ENCODE measurements around the gene RNF182.
"Not testable (repeated sequence)": the region's sequence is repeated elsewhere in the genome, so short reads cannot be mapped to it uniquely, and the experiment has no call there.

Gene RNF182

DNA sequence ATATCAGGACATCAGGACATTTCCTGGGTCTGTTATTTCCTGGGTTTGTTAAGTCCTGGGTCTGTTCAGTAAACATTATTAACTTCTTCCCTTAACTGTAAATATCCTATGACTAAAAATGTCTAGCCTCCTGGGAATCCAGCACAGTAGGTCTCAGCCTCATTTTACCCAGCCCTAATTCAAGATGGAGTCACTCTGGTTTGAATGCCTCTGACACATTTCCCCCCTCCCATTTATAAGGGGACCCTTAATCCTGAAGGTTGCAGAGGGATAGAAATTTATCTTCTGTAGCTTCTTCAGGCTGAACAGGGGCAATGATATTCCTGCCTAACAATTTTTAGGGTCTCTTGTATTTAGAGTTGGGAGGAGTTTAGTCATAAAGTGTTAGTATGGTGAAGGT is 21.8 kb downstream of the RNF182 start:
- in situ Hi-C loops (cut with HindIII; ENCODE audit: low sequenced_read_pairs) = no loop called here
- TF ChIP-seq, protein P1, sequence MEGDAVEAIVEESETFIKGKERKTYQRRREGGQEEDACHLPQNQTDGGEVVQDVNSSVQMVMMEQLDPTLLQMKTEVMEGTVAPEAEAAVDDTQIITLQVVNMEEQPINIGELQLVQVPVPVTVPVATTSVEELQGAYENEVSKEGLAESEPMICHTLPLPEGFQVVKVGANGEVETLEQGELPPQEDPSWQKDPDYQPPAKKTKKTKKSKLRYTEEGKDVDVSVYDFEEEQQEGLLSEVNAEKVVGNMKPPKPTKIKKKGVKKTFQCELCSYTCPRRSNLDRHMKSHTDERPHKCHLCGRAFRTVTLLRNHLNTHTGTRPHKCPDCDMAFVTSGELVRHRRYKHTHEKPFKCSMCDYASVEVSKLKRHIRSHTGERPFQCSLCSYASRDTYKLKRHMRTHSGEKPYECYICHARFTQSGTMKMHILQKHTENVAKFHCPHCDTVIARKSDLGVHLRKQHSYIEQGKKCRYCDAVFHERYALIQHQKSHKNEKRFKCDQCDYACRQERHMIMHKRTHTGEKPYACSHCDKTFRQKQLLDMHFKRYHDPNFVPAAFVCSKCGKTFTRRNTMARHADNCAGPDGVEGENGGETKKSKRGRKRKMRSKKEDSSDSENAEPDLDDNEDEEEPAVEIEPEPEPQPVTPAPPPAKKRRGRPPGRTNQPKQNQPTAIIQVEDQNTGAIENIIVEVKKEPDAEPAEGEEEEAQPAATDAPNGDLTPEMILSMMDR (IDR thresholded peaks at IDR 0.05; ENCODE audit: low read depth, low read length, missing control alignments) = no peak
- no peak overlapping the region for H3K4me3 ChIP-seq (ENCODE audit: low read depth, low read length)
- no peak for DNase-seq (ENCODE audit: low read depth)

DNA sequence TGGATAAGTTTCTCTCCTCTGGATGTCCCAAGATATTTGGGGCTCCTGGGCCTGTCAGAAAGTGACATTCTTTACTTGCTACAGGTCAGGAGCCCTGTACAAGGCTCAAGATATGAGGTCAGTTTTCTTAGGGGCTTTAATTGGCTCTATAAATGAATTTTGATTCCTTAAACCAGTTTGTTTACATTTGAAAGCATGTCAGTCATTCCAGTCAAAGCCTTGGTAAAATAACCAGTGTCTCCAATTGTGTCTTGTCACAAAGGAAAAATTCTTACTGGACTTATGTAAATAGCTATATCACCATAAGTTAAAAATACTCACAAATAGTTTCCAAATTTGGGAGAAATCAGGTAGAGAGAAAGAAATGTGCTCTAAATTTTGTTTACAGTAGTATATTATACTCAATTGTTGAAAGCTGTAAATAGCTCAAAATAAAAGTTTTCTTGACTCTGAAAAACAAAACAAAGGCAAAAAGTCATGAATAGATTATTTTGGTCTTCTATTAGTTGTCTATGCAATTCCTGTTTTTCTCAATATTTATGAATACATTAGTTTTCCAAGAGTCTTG is 22.9 kb downstream of the RNF182 start:
- TF ChIP-seq, protein P1 (IDR thresholded peaks at IDR 0.05; ENCODE audit: low read depth, low read length, missing control alignments) = no peak
- no peak overlapping the region for H3K4me3 ChIP-seq (ENCODE audit: low read depth, low read length)
- DNase-seq (ENCODE audit: low read depth) = no peak
- in situ Hi-C loops (cut with HindIII; ENCODE audit: low sequenced_read_pairs) = no loop called here

DNA sequence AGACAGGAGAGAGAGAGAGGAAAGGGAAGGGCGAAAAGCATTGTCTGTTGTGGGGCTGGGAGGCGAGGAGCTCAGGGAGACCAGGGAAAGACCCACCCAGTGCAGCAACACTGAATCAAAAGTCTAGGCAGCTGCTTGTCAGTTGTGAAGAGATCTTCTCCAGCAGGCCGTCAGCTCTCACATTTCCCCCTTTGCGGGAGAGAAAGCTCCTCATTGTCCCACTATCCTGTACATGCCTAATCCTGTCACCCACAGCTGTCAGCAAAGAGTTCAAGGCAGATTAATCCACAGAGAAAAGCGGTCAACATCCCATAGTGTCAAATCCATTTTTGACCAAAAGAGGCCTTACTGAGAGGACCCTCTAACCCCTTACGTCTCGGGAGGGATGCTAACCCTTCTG is 27.3 kb downstream of the RNF182 start:
- DNase-seq (ENCODE audit: low read depth) = no peak
- no peak overlapping the region for H3K4me3 ChIP-seq (ENCODE audit: low read depth, low read length)
- in situ Hi-C loops (cut with HindIII; ENCODE audit: low sequenced_read_pairs) = no loop called here
- TF ChIP-seq, protein P1 (IDR thresholded peaks at IDR 0.05; ENCODE audit: low read depth, low read length, missing control alignments) = no peak

DNA sequence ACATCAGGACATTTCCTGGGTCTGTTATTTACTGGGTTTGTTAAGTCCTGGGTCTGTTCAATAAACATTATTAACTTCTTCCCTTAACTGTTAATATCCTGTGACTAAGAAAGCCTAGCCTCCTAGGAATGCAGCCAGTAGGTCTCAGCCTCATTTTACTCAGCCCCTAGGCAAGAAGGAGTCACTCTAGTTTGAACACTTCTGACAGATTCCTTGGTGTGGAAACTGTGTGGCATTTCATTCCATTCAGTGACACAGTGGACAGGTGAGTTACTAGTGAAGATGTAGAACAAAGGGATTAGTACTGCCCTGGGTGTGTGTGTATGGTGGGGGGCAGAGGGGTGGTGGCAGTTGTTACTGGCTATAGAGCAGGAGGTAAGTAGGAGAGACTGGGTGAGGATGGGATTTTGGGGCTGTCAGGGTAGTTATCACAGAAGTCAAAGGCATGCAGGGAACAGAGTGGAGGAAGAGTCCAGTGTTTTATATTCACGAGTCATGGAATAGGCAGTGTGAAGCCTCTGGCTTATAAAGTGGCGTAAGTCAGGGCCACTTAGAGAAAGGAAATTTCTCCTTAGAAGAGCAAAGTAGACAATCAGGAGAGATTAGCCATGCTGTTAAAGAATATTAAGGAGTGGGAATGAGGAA is 28.4 kb downstream of the RNF182 start:
- H3K4me3 ChIP-seq (ENCODE audit: low read depth, low read length) = no peak overlapping the region
- in situ Hi-C loops (cut with HindIII; ENCODE audit: low sequenced_read_pairs) = no loop called here
- TF ChIP-seq, protein P1 (IDR thresholded peaks at IDR 0.05; ENCODE audit: low read depth, low read length, missing control alignments) = no peak
- DNase-seq (ENCODE audit: low read depth) = no peak

DNA sequence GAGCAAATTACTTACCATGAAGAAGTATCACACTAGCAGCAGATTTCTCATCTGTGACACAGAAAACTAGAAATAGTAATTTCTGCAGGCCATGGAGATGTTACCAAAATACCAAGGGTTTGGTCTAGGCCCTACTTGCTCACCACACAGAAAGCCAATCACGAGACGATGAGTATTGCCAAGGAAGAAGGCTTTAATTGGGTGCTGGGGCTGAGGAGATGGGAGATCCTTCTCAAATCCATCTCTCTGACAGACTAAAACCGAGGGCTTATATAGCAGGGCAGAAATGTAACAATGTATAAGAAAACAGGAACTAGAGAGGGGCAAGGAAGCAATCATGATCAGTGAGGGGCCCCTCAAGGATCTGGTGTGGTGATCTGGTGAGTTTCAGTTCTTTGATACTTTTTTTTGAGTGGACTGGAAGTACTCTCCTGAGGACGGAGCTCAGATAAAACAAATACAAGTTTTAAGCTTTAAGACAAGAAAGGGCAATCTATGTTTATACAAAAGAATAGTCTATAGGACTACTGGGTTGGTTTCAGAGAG is 40.9 kb downstream of the RNF182 start:
- no peak for DNase-seq (ENCODE audit: low read depth)
- TF ChIP-seq, protein P1 (IDR thresholded peaks at IDR 0.05; ENCODE audit: low read depth, low read length, missing control alignments) = no peak
- no peak overlapping the region for H3K4me3 ChIP-seq (ENCODE audit: low read depth, low read length)
- in situ Hi-C loops (cut with HindIII; ENCODE audit: low sequenced_read_pairs) = no loop called here

DNA sequence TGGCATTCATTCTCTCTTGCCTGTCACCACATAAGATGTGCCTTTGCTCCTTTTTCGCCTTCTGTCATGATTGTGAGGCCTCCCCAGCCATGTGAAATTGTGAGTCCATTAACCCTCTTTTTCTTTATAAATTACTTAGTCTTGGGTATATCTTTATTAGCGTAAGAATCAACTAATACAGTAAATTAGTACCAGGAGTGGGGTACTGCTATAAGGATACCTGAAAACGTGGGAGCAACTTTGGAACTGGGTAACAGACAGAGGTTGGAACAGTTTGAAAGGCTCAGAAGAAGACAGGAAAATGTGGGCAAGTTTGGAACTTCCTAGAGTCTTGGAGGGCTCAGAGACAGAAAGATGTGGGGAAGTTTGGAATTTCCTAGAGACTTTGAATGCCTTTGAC is 46.6 kb downstream of the RNF182 start:
- in situ Hi-C loops (cut with HindIII; ENCODE audit: low sequenced_read_pairs) = no loop called here
- DNase-seq (ENCODE audit: low read depth) = no peak
- TF ChIP-seq, protein P1 (IDR thresholded peaks at IDR 0.05; ENCODE audit: low read depth, low read length, missing control alignments) = no peak
- no peak overlapping the region for H3K4me3 ChIP-seq (ENCODE audit: low read depth, low read length)

DNA sequence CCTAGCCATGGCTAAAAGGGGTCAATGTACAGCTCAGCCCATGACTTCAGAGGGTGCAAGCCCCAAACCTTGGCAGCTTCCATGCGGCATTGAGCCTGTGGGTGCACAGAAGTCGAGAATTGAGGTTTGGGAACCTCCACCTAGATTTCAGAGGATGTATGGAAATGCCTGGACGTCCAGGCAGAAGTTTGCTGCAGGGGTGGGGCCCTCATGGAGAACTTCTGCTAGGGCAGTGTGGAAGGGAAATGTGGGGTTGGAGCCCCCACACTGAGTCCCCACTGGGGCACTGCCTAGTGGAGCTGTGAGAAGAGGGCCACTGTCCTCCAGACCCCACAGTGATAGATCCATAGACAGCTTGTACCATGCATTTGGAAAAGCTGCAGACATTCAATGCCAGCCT is 47.9 kb downstream of the RNF182 start:
- in situ Hi-C loops (cut with HindIII; ENCODE audit: low sequenced_read_pairs); DNase-seq (ENCODE audit: low read depth); H3K4me3 ChIP-seq (ENCODE audit: low read depth, low read length): not testable (repeated sequence)

DNA sequence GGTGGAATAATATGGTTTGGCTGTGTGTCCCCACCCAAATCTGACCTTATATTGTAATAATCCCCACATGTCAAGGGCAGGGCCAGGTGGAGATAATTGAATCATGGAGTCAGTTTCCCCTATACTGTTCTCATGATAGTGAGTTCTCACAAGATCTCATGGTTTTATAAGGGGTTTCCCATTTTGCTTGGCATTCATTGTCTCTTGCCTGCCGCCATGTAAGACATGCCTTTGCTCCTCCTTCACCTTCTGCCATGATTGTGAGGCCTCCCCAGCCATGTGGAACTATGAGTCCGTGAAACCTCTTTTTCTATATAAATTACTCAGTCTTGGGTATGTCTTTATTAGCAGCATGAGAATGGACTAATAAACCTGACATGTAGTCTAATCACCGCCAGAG is 48.7 kb downstream of the RNF182 start:
- DNase-seq (ENCODE audit: low read depth); in situ Hi-C loops (cut with HindIII; ENCODE audit: low sequenced_read_pairs); H3K4me3 ChIP-seq (ENCODE audit: low read depth, low read length): not testable (repeated sequence)

Measured in astrocyte of the cerebellum (primary cell).